Measurements from ENCODE around the gene CASP1.

GRCh38 chr11:105046898-105047579 lies 12.1 kb upstream of the CASP1 start:
- TF ChIP-seq CTCF (IDR thresholded peaks at IDR 0.05) (no peak), POLR2A (IDR thresholded peaks at IDR 0.05) (no peak), POLR2AphosphoS5 (IDR thresholded peaks at IDR 0.05) (peak; percentile 84)

Data from prostate gland (tissue), 2 donors.